ENCODE measurements around the gene MINDY4. TPM values are rescaled to one million over a fixed set of nuclear protein-coding genes. Genes with fewer than 3 reads are reported as not detected.

Gene MINDY4
- total RNA-seq, 1 donor from 2014 or later = 5.3 TPM

GRCh38 chr7:30894009-30894408, 122.8 kb downstream of the MINDY4 start:
- Histone ChIP-seq H3K4me3 (ENCODE audit: low read depth, low read length) (no peak overlapping the region), H3K27me3 (ENCODE audit: control insufficient read depth, insufficient read depth, low read length) (peaks cover 11% of the 10 kb centered on the region)

GRCh38 chr7:30894866-30895605, 123.8 kb downstream of the MINDY4 start:
- no peak overlapping the region for H3K4me3 ChIP-seq (ENCODE audit: low read depth, low read length)
- no peak for DNase-seq (ENCODE audit: low read depth)
- no peaks in the 10 kb centered on the region for H3K36me3 ChIP-seq (ENCODE audit: control insufficient read depth, insufficient read depth, low read length)
- TF ChIP-seq CTCF (IDR thresholded peaks at IDR 0.05; ENCODE audit: insufficient read depth, low read length, poor library complexity, severe bottlenecking) = peak; percentile 16
- peaks cover 11% of the 10 kb centered on the region for H3K27me3 ChIP-seq (ENCODE audit: control insufficient read depth, insufficient read depth, low read length)

More at GRCh38 chr7:30894009-30894408, 122.8 kb downstream of the MINDY4 start:
- no peaks in the 10 kb centered on the region for H3K36me3 ChIP-seq (ENCODE audit: control insufficient read depth, insufficient read depth, low read length)
- DNase-seq (ENCODE audit: low read depth) = no peak
- TF ChIP-seq CTCF (IDR thresholded peaks at IDR 0.05; ENCODE audit: insufficient read depth, low read length, poor library complexity, severe bottlenecking) = no peak

- H3K4me3 ChIP-seq (ENCODE audit: low read depth, low read length) = no peak overlapping the region
- TF ChIP-seq CTCF (IDR thresholded peaks at IDR 0.05; ENCODE audit: insufficient read depth, low read length, poor library complexity, severe bottlenecking) = no peak
- no peaks in the 10 kb centered on the region for H3K36me3 ChIP-seq (ENCODE audit: control insufficient read depth, insufficient read depth, low read length)
- peaks cover 11% of the 10 kb centered on the region for H3K27me3 ChIP-seq (ENCODE audit: control insufficient read depth, insufficient read depth, low read length)
- DNase-seq (ENCODE audit: low read depth) = no peak
These were observed 124.8 kb downstream of the MINDY4 start for GRCh38 chr7:30896036-30896435.

- H3K4me3 ChIP-seq (ENCODE audit: low read depth, low read length) = no peak overlapping the region
- no peak for DNase-seq (ENCODE audit: low read depth)
- H3K36me3 ChIP-seq (ENCODE audit: control insufficient read depth, insufficient read depth, low read length) = no peaks in the 10 kb centered on the region
- TF ChIP-seq CTCF (IDR thresholded peaks at IDR 0.05; ENCODE audit: insufficient read depth, low read length, poor library complexity, severe bottlenecking) = no peak
- peaks cover 11% of the 10 kb centered on the region for H3K27me3 ChIP-seq (ENCODE audit: control insufficient read depth, insufficient read depth, low read length)
These were observed 125.8 kb downstream of the MINDY4 start for GRCh38 chr7:30896783-30897637.

- no peak for TF ChIP-seq CTCF (IDR thresholded peaks at IDR 0.05; ENCODE audit: insufficient read depth, low read length, poor library complexity, severe bottlenecking)
- DNase-seq (ENCODE audit: low read depth) = no peak
- H3K36me3 ChIP-seq (ENCODE audit: control insufficient read depth, insufficient read depth, low read length) = no peaks in the 10 kb centered on the region
- H3K27me3 ChIP-seq (ENCODE audit: control insufficient read depth, insufficient read depth, low read length) = peaks cover 7% of the 10 kb centered on the region
- no peak overlapping the region for H3K4me3 ChIP-seq (ENCODE audit: low read depth, low read length)
These were observed 126.6 kb downstream of the MINDY4 start for GRCh38 chr7:30897770-30898169.
